Gastroesophageal sphincter (tissue), 4 donors: ENCODE measurements around the gene NT5M. TPM values are rescaled to one million over a fixed set of nuclear protein-coding genes. Genes with fewer than 3 reads are reported as not detected.

Experiments used
- ATAC-seq: fragments of 150-250 bp; one replicate; pipeline ENCODE4 v1.9.1; 2016; ENCODE audit warnings: mild to moderate bottlenecking, moderate library complexity
- H3K27ac ChIP-seq, 4 donors: fragments of 200-600 bp; sonication (generic) in 3 of 4; 1 replicate in 3 of 4; 2 replicates in 1 of 4; pipeline ENCODE4 v1.5.1; 2016 to 2019
- H3K27me3 ChIP-seq: fragments of 200-600 bp; sonication (generic); one replicate; pipeline ENCODE4 v1.5.1; 2019
- H3K36me3 ChIP-seq, 2 donors: fragments of 200-600 bp; sonication (generic); one replicate each; pipeline ENCODE4 v1.5.1; 2019; ENCODE audit warnings: control low read depth in 1 of 2
- H3K4me1 ChIP-seq, 3 donors: fragments of 200-600 bp; sonication (generic); 1 replicate in 2 of 3; 2 replicates in 1 of 3; pipeline ENCODE4 v1.5.1; 2016 to 2019; ENCODE audit warnings: control low read depth in 2 of 3
- H3K4me3 ChIP-seq, 2 donors: fragments of 200-600 bp; sonication (generic); one replicate each; pipeline ENCODE4 v1.5.1; 2019; ENCODE audit warnings: mild to moderate bottlenecking in 1 of 2, moderate library complexity in 1 of 2
- H3K9me3 ChIP-seq, 3 donors: fragments of 200-600 bp; sonication (generic); one replicate each; pipeline ENCODE4 v1.5.1; 2017 to 2019; ENCODE audit warnings: control low read depth in 2 of 3
- EP300 ChIP-seq: sonication (generic); formaldehyde crosslinking; IDR thresholded peaks from one replicate; pipeline ENCODE4 v1.6.1; 2017; ENCODE audit warnings: antibody characterized with exemption, mild to moderate bottlenecking
- POLR2A ChIP-seq, 2 donors: fragments of 450-650 bp; IDR thresholded peaks; one replicate each; pipeline ENCODE4 v1.6.1; 2017; ENCODE audit warnings: antibody characterized with exemption in 2 of 2, mild to moderate bottlenecking in 2 of 2, moderate library complexity in 1 of 2
- POLR2AphosphoS5 ChIP-seq: sonication (generic); formaldehyde crosslinking; IDR thresholded peaks from one replicate; pipeline ENCODE4 v1.6.1; 2017; ENCODE audit warnings: antibody characterized with exemption
- WGBS, 2 donors: methylation state at CpG; one replicate each; pipeline ENCODE4 v1.1.5; 2018; ENCODE audit warnings: low coverage in 1 of 2; 5-methylcytosine and 5-hydroxymethylcytosine counted together
- total RNA-seq, 4 donors: library from RNA; depleted of rRNA; stranded (reverse); fragments of >200 nt; gene quantifications; one replicate each; pipeline ENCODE4 v1.1.0, GENCODE V29; 2016
- TF ChIP-seq, protein P1 (sequence below), 4 experiments: fragments of 200-600 bp in 2 of 4; fragments of 450-650 bp in 2 of 4; sonication (generic) in 1 of 4; IDR thresholded peaks; one replicate each; pipeline ENCODE4 v1.5.1; 2017 to 2019; ENCODE audit warnings: antibody characterized with exemption in 4 of 4, mild to moderate bottlenecking in 2 of 4, moderate library complexity in 2 of 4

Gene NT5M
- total RNA-seq, 4 donors from 2014 or later: 2.3 to 9.0 (median 4.5) TPM

DNA sequence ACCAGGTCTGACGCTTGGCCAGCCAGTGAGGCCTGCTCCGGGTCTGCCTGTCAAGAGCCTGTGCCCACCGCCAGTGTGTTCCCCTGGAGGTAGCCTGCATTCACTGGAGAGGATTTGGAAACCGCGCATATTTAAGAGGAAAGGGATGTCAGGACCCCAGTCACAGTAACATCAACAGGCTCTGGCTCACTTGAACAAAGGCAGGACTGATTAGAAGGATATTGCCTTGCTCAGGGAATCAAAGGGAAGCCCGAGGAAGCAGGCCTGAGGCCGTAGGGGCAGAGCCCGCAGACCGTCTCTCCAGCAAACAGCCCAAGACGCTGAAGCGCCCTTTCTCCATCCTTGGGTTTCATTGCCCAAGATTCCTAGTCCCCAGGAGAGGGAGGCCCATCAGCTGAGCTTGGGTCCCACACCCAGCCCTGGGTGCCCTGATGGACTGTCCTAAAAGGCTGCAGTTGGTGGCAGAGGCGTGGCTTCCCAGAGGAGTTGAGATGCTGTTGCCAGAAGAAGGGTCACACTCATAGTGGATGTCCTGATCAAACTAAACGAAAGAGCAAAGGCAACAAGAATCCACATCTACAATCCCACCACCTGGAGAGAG, 23.2 kb downstream of the NT5M start:
- no peak overlapping the region for H3K4me3 ChIP-seq
- H3K27me3 ChIP-seq: no peaks in the 10 kb centered on the region
- H3K9me3 ChIP-seq: no peaks in the 10 kb centered on the region
- no peak for ATAC-seq
- no peak overlapping the region for H3K27ac ChIP-seq
- TF ChIP-seq POLR2A (IDR thresholded peaks at IDR 0.05): no peak
- no peak for TF ChIP-seq POLR2AphosphoS5
- TF ChIP-seq EP300: no peak
- TF ChIP-seq, protein P1, sequence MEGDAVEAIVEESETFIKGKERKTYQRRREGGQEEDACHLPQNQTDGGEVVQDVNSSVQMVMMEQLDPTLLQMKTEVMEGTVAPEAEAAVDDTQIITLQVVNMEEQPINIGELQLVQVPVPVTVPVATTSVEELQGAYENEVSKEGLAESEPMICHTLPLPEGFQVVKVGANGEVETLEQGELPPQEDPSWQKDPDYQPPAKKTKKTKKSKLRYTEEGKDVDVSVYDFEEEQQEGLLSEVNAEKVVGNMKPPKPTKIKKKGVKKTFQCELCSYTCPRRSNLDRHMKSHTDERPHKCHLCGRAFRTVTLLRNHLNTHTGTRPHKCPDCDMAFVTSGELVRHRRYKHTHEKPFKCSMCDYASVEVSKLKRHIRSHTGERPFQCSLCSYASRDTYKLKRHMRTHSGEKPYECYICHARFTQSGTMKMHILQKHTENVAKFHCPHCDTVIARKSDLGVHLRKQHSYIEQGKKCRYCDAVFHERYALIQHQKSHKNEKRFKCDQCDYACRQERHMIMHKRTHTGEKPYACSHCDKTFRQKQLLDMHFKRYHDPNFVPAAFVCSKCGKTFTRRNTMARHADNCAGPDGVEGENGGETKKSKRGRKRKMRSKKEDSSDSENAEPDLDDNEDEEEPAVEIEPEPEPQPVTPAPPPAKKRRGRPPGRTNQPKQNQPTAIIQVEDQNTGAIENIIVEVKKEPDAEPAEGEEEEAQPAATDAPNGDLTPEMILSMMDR (IDR thresholded peaks at IDR 0.05): no peak
- 92% methylated on average over 2 of the region's 13 CpGs; no CpG with 5 or more reads in 1 of the 2 donors for WGBS, 2 donors
- peaks cover 0 to 52% of the 10 kb centered on the region in 2 donors for H3K36me3 ChIP-seq
- no peaks in the 10 kb centered on the region for H3K4me1 ChIP-seq

DNA sequence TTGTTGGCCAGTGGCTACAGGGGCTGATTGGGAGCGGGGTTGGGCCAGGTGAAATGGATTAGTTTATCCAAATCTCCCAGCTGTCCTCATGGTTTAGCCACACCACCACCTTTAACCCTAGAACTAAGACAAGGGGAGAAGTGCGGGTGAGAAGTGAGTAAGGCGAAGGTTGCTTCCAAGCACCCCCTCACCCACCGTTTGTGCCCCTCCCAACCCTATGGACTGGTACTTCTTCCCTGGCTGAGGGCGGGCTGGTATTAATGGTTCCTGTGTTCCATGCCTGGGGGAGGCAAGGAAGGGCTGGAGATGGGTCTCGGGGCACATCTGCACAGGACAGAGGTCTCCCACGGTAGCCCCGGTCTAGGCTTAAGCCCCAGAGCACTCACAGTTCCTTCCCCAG, 25.1 kb downstream of the NT5M start:
- WGBS, 2 donors: 81% methylated on average over 7 of the region's 8 CpGs; no CpG with 5 or more reads in 1 of the 2 donors
- Histone ChIP-seq H3K36me3 (peaks cover 0 to 57% of the 10 kb centered on the region in 2 donors), H3K4me3 (no peak overlapping the region), H3K27ac (no peak overlapping the region), H3K27me3 (no peaks in the 10 kb centered on the region), H3K9me3 (no peaks in the 10 kb centered on the region), H3K4me1 (no peaks in the 10 kb centered on the region)
- TF ChIP-seq, protein P1 (IDR thresholded peaks at IDR 0.05): no peak
- no peak for TF ChIP-seq POLR2A (IDR thresholded peaks at IDR 0.05)
- TF ChIP-seq EP300: no peak
- no peak for TF ChIP-seq POLR2AphosphoS5
- ATAC-seq: no peak

DNA sequence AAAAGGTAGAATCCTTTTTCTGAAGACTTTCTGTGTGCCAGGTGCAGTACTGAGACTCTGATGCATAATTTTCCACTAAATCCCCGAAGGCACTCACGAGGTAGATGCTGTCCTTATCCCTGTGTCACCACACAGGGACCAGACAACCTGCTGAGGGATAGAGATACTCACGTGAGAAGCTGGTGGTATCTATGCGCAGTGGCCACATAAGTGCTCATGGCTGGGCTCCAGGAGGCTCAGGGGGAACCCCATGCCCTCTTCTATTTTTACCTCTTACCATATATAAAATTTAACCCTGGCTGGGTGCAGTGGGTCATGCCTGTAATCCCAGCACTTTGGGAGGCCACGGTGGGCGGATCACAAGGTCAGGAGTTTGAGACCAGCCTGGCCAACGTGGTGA, 38.3 kb downstream of the NT5M start:
- WGBS, 2 donors: 77 to 93% methylated on average over 4 to 7 of the region's 7 CpGs

DNA sequence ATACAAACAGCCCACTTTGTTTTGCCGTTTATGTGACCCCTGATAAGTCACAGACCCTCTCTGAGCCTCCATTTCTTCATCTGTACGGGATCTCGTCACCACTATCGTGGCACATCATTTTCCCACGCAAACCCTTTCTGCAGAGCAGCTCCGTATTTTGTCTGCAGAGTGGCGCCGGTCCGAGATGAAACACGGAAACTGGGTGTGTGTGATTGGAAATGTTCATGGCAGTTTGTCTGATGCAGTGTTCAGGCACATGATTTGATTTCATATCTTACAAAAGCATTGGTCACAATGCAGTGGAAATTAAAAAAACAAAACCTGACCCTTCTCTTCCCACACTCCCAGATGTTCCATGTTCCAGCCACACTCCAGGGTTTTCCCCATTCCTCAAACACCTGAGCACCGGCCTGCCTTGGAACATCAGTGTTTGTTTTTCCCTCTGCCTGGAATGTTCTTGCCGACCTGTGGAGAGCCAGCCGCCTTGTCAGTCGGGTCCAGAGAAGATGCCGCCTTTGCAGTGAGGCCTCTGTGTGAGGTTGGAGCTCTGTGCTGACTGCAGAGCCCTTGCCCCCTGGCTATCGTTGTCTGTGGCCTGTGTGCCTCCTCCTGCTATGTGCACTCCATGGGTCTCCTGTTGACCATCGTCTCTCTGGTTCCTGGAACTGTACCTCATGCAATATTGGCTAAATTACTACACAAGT, 39.2 kb downstream of the NT5M start:
- TF ChIP-seq, protein P1 (IDR thresholded peaks at IDR 0.05): no peak
- TF ChIP-seq POLR2AphosphoS5: no peak
- TF ChIP-seq EP300: no peak
- no peak for TF ChIP-seq POLR2A (IDR thresholded peaks at IDR 0.05)

More for the DNA sequence above, 38.3 kb downstream of the NT5M start:
- no peak for ATAC-seq
- Histone ChIP-seq H3K4me3 (no peak overlapping the region), H3K27ac (no peak overlapping the region), H3K27me3 (no peaks in the 10 kb centered on the region), H3K36me3 (peaks cover 0 to 47% of the 10 kb centered on the region in 2 donors), H3K4me1 (no peaks in the 10 kb centered on the region), H3K9me3 (no peaks in the 10 kb centered on the region)
- TF ChIP-seq POLR2AphosphoS5 (no peak), POLR2A (IDR thresholded peaks at IDR 0.05) (no peak), EP300 (no peak)
- TF ChIP-seq, protein P1 (IDR thresholded peaks at IDR 0.05): no peak

More for the DNA sequence above, 39.2 kb downstream of the NT5M start:
- Histone ChIP-seq H3K9me3 (no peaks in the 10 kb centered on the region), H3K27me3 (no peaks in the 10 kb centered on the region), H3K4me3 (no peak overlapping the region), H3K36me3 (peaks cover 0 to 54% of the 10 kb centered on the region in 2 donors), H3K27ac (no peak overlapping the region), H3K4me1 (no peaks in the 10 kb centered on the region)
- 62 to 77% methylated on average over 6 to 14 of the region's 17 CpGs for WGBS, 2 donors
- ATAC-seq: no peak
